SK-N-MC (cell line): Measurements from ENCODE around the gene FILIP1L.

Source experiments
- EZH2 ChIP-seq: fragments of 200-600 bp; sonication (generic); IDR thresholded peaks from one replicate; pipeline ENCODE4 v1.6.1; 2017; ENCODE audit warnings: antibody characterized with exemption
- FOXP2 ChIP-seq: optimal IDR thresholded peaks from 2 replicates; pipeline ENCODE3; 2011; ENCODE audit warnings: mild to moderate bottlenecking, moderate library complexity; ENCODE audit not compliant: insufficient read depth; ENCODE audit errors: extremely low read length, control extremely low read depth
- POLR2AphosphoS5 ChIP-seq: IDR thresholded peaks from 2 replicates; pipeline ENCODE4 v1.6.1; 2012; ENCODE audit warnings: mild to moderate bottlenecking, low read depth, low read length, borderline replicate concordance

DNA sequence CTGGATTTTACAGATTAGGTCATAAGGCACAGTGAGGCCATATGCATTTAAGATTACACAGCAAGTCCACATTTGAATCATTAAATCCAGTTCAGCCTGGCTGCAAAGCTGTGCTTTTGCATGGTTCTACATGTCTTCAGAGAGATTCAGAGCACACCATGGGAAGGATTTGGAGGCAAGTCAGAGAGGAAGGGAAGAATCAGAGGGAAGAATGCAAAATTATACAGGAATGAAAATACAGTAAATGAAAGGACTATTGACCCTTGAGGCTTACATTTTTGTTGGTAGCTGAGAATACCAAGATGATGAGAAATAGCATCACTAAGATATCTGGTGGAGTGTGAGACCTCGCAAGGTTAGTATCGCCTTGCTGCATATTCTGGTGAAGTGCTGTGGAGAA lies 13.9 kb downstream of the FILIP1L start:
- TF ChIP-seq EZH2, result no peak
- no peak for TF ChIP-seq POLR2AphosphoS5
- TF ChIP-seq FOXP2, result no peak
